ENCODE measurements around the gene SMYD3.

The SMYD3 gene

GRCh38 chr1:245895455-245895959 lies 611.6 kb downstream of the SMYD3 start:
- TF ChIP-seq FOXK2 (IDR thresholded peaks at IDR 0.05), result no peak
- TF ChIP-seq NFRKB (IDR thresholded peaks at IDR 0.05), result no peak
- TF ChIP-seq SP1 (IDR thresholded peaks at IDR 0.05), result no peak
- ChIA-PET CTCF (no interaction called here), POLR2A (no interaction called here)
- no peak for DNase-seq (ENCODE audit: extremely low spot score)

- TF ChIP-seq FOXM1 (IDR thresholded peaks at IDR 0.05; ENCODE audit: borderline replicate concordance) (no peak), NFRKB (IDR thresholded peaks at IDR 0.05) (no peak), FOXA1 (IDR thresholded peaks at IDR 0.05) (no peak), ELF4 (IDR thresholded peaks at IDR 0.05) (no peak), ARNT (IDR thresholded peaks at IDR 0.05) (no peak), BHLHE40 (IDR thresholded peaks at IDR 0.05; ENCODE audit: borderline replicate concordance) (no peak), ZNF384 (IDR thresholded peaks at IDR 0.05) (no peak), L3MBTL2 (conservative IDR thresholded peaks at IDR 0.05) (no peak), LEF1 (IDR thresholded peaks at IDR 0.05; ENCODE audit: borderline replicate concordance) (no peak), FOXK2 (IDR thresholded peaks at IDR 0.05) (no peak), HDGF (IDR thresholded peaks at IDR 0.05; ENCODE audit: borderline replicate concordance) (no peak), PKNOX1 (IDR thresholded peaks at IDR 0.05) (no peak), SP1 (IDR thresholded peaks at IDR 0.05) (no peak)
Observed at GRCh38 chr1:245894843-245895242, 612.2 kb downstream of the SMYD3 start.

GRCh38 chr1:245893025-245893424 lies 614.1 kb downstream of the SMYD3 start:
- DNase-seq (ENCODE audit: extremely low spot score), result no peak
- TF ChIP-seq FOXK2 (IDR thresholded peaks at IDR 0.05), result no peak
- TF ChIP-seq BHLHE40 (IDR thresholded peaks at IDR 0.05; ENCODE audit: borderline replicate concordance), result no peak
- CTCF ChIA-PET, result no interaction called here
- POLR2A ChIA-PET, result no interaction called here

More at GRCh38 chr1:245894843-245895242, 612.2 kb downstream of the SMYD3 start:
- CTCF ChIA-PET, result no interaction called here
- no peak for DNase-seq (ENCODE audit: extremely low spot score)
- POLR2A ChIA-PET, result no interaction called here

GRCh38 chr1:245888809-245889208 lies 618.3 kb downstream of the SMYD3 start:
- no peak for DNase-seq (ENCODE audit: extremely low spot score)
- CTCF ChIA-PET, result no interaction called here
- TF ChIP-seq HDGF (IDR thresholded peaks at IDR 0.05; ENCODE audit: borderline replicate concordance) (no peak), FOXA1 (IDR thresholded peaks at IDR 0.05) (no peak), TARDBP (IDR thresholded peaks at IDR 0.05) (no peak), BHLHE40 (IDR thresholded peaks at IDR 0.05; ENCODE audit: borderline replicate concordance) (no peak)
- POLR2A ChIA-PET, result no interaction called here

GRCh38 chr1:245887829-245888228 lies 619.2 kb downstream of the SMYD3 start:
- POLR2A ChIA-PET, result no interaction called here
- no peak for DNase-seq (ENCODE audit: extremely low spot score)
- CTCF ChIA-PET, result no interaction called here
- TF ChIP-seq ZNF384 (IDR thresholded peaks at IDR 0.05), result no peak

- CTCF ChIA-PET, result no interaction called here
- TF ChIP-seq ZNF384 (IDR thresholded peaks at IDR 0.05) (no peak), FOXA1 (IDR thresholded peaks at IDR 0.05) (no peak), ARNT (IDR thresholded peaks at IDR 0.05) (no peak), TARDBP (IDR thresholded peaks at IDR 0.05) (no peak), SP1 (IDR thresholded peaks at IDR 0.05) (no peak), HDGF (IDR thresholded peaks at IDR 0.05; ENCODE audit: borderline replicate concordance) (no peak), ELF4 (IDR thresholded peaks at IDR 0.05) (no peak), FOXK2 (IDR thresholded peaks at IDR 0.05) (no peak), NFRKB (IDR thresholded peaks at IDR 0.05) (no peak), PKNOX1 (IDR thresholded peaks at IDR 0.05) (no peak), SUZ12 (IDR thresholded peaks at IDR 0.05) (no peak), LEF1 (IDR thresholded peaks at IDR 0.05; ENCODE audit: borderline replicate concordance) (no peak), CTBP1 (IDR thresholded peaks at IDR 0.05; ENCODE audit: borderline replicate concordance) (no peak), BHLHE40 (IDR thresholded peaks at IDR 0.05; ENCODE audit: borderline replicate concordance) (no peak), L3MBTL2 (conservative IDR thresholded peaks at IDR 0.05) (no peak), FOXM1 (IDR thresholded peaks at IDR 0.05; ENCODE audit: borderline replicate concordance) (no peak)
- POLR2A ChIA-PET, result no interaction called here
- DNase-seq (ENCODE audit: extremely low spot score), result no peak
Observed at GRCh38 chr1:245881767-245882391, 625.2 kb downstream of the SMYD3 start.

GRCh38 chr1:245880754-245881403 lies 626.2 kb downstream of the SMYD3 start:
- DNase-seq (ENCODE audit: extremely low spot score), result no peak
- CTCF ChIA-PET, result no interaction called here
- TF ChIP-seq BHLHE40 (IDR thresholded peaks at IDR 0.05; ENCODE audit: borderline replicate concordance), result no peak
- no peak for TF ChIP-seq L3MBTL2 (conservative IDR thresholded peaks at IDR 0.05)
- TF ChIP-seq ARNT (IDR thresholded peaks at IDR 0.05), result no peak
- no peak for TF ChIP-seq LEF1 (IDR thresholded peaks at IDR 0.05; ENCODE audit: borderline replicate concordance)
- no peak for TF ChIP-seq ZNF384 (IDR thresholded peaks at IDR 0.05)
- TF ChIP-seq HDGF (IDR thresholded peaks at IDR 0.05; ENCODE audit: borderline replicate concordance), result no peak
- no peak for TF ChIP-seq TARDBP (IDR thresholded peaks at IDR 0.05)
- TF ChIP-seq FOXA1 (IDR thresholded peaks at IDR 0.05), result no peak
- no peak for TF ChIP-seq PKNOX1 (IDR thresholded peaks at IDR 0.05)
- TF ChIP-seq NFRKB (IDR thresholded peaks at IDR 0.05), result no peak
- TF ChIP-seq CTBP1 (IDR thresholded peaks at IDR 0.05; ENCODE audit: borderline replicate concordance), result no peak
- no peak for TF ChIP-seq SUZ12 (IDR thresholded peaks at IDR 0.05)
- TF ChIP-seq FOXK2 (IDR thresholded peaks at IDR 0.05), result no peak
- no peak for TF ChIP-seq ELF4 (IDR thresholded peaks at IDR 0.05)
- TF ChIP-seq SP1 (IDR thresholded peaks at IDR 0.05), result no peak
- no peak for TF ChIP-seq FOXM1 (IDR thresholded peaks at IDR 0.05; ENCODE audit: borderline replicate concordance)
- POLR2A ChIA-PET, result no interaction called here

Measured in HEK293T (cell line).